Endothelial cell of hepatic sinusoid (primary cell): Measurements from ENCODE around the gene MYO7A.

Experiments used
- in situ Hi-C: cut with HindIII; loops from 2 replicates; pipeline ENCODE4 v1.10.0; 2017; ENCODE audit warnings: low sequenced_read_pairs

MYO7A gene

DNA sequence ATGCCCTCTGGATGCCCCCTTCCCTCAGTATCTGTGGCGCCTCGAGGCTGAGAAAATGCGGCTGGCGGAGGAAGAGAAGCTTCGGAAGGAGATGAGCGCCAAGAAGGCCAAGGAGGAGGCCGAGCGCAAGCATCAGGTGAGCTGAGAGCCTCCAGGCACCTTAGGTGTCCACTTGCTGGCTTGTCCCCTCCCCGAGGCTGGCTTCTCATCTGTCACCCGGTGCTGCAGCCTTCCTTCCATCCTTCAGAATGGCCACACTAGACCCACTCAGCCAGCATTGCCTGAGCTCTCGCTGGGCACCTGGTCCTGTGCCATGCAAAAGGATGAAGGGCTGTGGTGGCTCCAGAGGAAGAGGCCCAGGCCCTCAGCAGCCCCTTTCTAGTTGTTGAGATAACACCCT lies 52.3 kb downstream of the MYO7A start:
- in situ Hi-C loops, result no loop called here

DNA sequence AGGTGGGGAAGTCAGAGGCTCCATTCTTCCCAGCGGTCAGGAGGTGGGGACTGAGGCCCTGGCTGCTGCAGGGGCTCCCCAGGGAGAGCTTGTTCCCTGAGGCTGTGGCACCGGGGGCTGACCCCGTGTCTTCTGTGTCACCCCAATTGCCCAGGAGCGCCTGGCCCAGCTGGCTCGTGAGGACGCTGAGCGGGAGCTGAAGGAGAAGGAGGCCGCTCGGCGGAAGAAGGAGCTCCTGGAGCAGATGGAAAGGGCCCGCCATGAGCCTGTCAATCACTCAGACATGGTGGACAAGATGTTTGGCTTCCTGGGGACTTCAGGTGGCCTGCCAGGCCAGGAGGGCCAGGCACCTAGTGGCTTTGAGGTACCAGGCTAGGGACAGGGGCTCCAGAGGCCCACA lies 53.2 kb downstream of the MYO7A start:
- in situ Hi-C loops, result no loop called here

DNA sequence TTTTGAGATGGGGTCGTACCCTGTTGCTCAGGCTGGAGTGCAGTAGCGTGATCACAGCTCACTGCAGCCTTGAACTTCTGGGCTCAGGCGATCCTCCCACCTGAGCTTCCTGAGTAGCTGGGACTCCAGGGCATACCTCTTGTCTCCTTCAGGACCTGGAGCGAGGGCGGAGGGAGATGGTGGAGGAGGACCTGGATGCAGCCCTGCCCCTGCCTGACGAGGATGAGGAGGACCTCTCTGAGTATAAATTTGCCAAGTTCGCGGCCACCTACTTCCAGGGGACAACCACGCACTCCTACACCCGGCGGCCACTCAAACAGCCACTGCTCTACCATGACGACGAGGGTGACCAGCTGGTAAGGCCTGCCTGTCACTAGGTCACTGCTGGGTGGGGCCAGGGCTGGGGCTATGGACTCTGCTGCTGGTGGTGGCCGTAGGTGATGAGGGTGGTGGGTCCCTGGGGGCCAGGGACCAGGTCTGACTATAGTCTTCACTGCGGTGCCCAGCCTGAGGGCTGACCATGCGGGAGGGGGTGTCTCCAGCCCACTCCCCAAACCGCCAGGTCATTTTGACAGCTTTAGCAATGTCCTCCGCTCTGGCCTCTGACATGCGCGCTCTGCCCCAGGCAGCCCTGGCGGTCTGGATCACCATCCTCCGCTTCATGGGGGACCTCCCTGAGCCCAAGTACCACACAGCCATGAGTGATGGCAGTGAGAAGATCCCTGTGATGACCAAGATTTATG lies 53.9 kb downstream of the MYO7A start:
- in situ Hi-C loops, result no loop called here

DNA sequence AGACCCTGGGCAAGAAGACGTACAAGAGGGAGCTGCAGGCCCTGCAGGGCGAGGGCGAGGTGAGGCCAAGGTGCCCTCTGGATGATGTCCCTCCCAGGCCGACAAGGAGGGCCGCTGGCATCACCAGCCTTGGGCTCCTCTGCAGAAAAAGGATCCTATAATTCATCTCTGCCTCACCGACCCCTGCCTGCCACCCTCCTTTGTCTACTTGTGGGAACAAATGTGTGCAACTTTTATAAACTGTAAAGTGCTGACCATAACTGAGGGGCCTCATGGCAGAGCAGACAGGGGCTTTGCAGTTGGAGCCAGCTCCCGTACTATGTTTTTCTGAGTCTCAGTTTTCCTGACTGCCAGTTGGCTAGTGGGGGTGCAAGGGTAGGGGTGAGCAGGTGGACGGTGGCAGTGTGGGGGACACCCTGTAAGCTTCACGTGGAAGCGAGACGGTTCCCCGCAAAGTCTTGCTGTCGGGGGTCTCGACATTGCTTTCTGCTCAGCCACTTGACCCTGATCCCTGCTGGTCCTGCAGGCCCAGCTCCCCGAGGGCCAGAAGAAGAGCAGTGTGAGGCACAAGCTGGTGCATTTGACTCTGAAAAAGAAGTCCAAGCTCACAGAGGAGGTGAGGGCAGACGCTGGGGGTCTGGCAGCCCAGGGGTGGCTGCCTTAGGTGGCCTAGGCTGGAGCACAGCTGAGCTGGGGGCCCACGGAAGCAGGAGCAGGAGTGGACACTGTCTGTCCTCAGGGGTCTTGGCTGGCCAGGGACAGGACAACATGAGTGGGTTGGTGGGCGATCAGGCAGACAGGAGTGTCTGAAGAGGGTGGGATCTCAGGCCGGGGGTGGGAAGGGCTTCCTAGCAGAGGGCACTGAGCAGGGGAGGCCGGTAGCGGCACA lies 54.7 kb downstream of the MYO7A start:
- in situ Hi-C loops, result no loop called here

DNA sequence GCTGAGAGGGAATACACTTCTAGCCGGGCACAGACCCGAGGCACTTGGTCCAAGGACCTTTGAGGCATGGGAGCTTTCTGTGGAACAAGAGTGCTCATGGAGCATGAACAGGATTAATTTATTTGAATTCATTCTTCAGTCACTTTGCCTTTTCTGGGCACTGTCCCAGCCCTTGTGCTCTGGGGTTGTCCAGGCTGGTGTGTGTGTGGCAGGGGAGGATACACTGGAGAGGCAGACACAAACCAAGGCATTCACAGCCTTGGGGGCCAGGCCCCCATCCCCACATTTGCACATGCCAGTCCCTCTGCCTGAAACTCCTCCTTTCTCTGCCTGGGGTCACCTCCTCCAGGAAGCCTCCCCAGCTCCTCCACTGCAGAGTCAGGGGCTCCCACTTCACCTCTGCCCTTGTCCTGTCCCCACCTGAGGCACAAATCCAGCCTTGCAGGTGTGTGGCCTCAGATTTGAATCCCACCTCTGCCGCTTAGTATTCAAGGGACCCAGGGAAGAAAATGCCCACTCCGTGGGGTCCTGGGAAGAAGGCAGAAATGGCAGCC lies 55.5 kb downstream of the MYO7A start:
- in situ Hi-C loops, result no loop called here

DNA sequence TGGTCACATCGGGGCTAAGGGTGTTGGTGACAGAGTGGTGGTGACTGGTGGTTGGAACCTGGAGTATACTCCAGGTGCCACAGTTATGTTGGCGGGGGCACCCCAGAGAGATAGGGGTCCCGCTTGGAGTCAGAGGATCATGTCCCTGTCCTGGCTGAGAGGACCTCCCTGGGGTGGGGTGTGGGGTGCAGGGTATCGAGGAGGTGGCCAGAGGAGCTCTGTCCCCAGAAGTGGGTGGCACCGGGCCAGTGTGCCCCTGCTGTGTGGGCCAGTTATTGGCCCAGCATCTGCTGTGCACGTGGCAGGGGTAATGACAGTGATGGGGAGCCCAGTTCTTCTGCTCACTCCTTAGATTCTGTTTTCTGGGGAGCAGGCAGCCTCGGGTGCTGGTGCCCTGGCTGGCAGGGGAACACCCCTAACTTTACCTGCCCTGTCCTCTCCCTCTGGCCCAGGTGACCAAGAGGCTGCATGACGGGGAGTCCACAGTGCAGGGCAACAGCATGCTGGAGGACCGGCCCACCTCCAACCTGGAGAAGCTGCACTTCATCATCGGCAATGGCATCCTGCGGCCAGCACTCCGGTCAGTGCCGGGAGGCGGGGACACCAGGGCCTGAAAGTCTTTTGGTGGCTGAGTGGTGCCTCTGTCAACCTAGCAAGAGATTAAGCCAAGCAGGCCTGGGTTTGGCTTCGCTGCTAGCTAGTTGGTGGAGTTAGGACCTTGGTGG lies 56.3 kb downstream of the MYO7A start:
- in situ Hi-C loops, result no loop called here

DNA sequence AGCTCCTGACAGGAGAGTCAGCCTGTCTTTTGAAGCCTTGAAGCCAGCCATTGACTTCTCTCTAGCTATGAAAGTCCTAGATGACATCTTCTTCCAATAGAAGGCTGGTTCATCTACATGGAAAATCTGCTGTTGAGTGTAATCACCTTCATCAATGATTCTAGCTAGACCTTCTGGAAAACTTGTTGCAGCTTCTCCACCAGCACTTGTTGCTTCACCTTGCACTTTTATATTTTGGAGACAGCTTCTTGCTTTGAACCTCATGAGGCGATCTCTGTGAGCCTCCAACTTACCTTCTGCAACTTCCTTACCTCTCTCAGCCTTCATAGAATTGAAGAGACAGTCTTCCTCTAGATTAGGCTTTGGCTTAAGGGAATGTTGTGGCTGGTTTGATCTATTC lies 58.3 kb downstream of the MYO7A start:
- in situ Hi-C loops, result no loop called here

DNA sequence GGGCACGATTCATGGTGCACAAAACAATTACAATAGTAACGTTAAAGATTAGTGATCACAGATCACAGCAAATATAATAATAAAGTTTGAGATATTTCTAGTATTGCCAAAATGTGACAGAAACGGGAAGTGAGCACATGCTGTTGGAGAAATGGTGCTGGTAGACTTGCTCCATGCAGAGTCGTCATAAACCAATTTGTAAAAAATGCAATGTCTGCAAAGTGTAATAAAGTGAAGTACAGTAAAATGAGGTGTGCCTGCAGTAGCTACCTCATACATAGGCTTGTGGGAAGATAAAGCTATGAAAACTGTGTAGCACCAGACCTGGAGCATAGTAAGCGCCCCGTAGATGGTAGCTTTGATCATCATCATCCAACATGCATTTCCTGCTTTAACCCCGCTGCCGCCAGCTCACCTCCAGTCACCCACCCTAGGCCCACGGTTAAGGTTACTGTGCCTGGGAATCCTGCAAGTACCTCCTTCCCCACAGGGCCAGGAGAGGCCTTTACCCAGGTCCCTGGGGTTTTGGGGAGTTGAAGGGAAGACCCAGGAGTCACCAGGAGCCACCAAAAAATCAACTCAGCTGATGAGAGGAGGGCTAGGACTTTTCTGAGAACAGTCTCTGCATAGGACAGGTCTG lies 59.2 kb downstream of the MYO7A start:
- in situ Hi-C loops, result no loop called here

DNA sequence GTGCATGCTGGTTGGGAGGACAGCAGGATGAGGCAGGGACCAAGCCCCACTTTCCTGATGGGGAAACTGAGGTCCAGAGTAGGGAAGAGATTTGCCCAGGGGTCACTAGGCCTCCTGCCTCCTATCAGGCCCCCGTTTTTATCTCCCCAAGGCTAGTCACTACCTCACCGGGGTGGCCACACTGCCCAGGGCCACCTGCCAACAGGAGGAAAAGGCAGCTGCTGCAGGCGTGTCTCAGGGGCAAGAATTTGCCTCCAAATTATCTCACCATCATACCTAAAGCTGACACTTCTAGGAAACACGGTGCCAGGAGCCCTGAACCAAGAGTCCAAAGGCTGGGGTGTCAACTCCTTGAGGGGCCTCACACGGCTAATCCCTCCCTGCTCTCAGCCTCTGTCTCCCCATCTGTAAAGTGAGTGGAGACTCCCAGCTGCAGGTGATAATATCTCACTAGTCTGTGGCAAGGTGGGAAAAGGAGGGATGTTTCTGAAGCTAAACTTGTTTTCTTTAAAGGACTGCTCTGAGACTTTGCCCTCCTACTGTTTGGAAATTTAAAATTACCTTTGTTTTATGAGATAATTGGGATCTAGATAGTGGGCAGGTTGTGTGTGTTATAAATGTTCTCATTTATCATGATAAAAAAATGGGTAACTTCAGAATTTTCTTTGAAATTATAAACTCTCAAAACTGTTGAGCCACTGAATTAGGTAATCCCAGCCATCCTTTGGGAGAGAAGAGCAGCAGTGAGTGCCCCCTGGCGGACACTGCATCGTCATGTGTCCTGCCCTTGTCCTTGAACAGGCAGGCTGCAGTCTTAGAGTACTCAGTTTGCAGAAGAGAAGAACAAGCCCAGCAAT lies 60.0 kb downstream of the MYO7A start:
- in situ Hi-C loops, result no loop called here

DNA sequence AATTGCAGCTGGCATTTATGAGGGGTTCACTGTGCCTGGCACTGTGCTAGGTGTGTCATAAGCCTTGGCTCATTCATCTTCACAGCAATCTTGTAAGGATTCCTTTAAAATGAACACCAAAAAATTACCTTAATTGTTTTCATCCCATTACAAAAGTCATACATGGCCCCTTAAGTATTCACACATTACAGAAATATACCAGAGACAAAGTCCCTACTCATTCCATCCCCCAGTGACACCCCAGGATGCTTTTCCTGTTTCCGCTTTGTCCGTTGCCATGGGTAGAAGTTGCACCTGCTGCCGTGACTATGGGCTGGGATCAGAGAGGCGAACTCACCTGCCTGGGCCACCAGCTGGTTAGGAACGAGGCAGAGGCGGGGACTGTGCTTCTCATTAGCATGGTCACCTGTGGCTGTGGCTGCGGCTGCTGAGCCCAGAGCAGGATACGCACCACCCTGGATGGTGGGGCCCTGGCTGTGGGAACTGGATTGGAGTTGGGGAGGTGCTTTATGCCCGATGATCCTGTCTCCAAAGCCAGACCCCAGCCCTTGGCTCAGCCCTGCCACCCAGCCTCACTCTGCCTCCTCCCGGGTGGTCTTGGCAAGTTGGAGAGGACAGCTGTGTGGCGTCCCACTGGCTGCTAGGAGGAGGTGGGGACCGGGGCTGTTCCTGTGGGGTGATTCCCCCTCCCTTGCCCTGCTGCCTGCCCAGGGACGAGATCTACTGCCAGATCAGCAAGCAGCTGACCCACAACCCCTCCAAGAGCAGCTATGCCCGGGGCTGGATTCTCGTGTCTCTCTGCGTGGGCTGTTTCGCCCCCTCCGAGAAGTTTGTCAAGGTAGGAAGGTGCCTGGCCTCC lies 60.8 kb downstream of the MYO7A start:
- in situ Hi-C loops, result no loop called here

DNA sequence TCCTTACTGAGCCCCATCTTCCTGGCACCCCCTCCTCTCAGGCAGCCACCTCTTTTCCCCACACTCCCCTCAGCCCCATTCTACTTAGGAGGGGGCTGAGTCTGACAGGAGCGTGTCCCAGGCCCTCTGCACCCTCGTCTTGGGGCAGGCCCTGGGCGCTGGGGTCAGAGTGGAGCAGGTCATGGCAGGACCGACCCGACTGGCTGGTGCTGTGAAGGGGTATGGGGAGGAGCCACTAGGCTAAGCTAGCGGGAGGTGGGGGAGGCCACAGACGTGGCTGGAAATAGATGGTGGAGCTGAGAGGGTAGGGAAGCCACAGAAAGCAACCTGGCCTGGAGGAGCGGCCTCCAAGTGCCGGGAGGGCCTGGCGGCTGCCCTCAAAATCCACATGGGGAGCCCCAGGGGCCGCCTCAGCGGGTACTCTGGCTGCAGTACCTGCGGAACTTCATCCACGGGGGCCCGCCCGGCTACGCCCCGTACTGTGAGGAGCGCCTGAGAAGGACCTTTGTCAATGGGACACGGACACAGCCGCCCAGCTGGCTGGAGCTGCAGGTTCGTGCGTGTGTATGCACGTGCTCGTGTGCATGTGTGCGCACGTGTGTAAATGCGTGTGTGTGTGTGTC lies 61.7 kb downstream of the MYO7A start:
- in situ Hi-C loops, result no loop called here

DNA sequence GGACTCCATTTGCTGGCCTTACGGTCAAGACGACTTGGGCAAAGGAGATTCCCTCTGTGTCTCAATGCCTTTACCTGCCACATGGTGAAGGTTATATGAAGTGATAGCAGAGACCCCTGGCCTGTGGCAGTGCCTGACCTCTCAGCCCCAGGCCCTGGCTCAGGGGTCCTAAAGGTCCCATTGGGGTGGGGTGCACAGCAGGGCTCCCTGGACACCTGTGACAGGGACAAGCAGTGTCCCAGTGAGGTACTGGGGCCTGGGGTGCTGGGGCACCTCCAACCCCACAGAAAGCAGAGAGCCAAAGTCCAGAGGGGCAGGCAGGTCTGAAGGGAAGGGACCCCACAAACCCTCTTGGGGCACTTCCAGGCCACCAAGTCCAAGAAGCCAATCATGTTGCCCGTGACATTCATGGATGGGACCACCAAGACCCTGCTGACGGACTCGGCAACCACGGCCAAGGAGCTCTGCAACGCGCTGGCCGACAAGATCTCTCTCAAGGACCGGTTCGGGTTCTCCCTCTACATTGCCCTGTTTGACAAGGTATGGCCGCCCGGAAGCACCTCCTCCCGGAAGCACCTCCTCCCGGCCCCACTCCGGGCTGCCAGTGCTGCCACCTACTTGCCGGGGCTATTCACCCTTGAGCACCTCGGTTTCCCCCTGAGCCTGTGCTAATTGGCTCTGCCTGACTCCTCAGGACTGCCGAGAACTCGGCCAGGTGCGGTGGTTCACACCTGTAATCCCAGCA lies 62.5 kb downstream of the MYO7A start:
- in situ Hi-C loops, result no loop called here

DNA sequence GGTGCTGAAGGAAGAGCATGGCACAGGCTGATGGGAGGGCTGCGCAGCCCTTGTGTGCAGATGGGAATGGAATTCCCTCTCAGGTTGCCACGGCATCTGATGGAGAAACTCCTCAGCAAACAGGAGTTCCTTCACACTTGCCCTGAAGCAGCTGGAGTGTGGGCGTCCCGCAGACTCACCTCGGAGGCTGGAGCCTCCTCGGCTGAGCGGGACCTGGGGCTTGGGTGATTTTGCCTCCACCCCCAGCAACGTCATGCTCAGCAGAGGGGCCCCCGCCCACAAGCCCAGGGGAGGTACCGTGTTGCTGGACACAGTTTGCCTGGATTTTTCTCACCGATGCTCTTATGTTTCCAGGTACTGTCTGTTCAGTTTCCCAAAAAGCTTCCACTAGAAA lies 63.4 kb downstream of the MYO7A start:
- in situ Hi-C loops, result no loop called here

DNA sequence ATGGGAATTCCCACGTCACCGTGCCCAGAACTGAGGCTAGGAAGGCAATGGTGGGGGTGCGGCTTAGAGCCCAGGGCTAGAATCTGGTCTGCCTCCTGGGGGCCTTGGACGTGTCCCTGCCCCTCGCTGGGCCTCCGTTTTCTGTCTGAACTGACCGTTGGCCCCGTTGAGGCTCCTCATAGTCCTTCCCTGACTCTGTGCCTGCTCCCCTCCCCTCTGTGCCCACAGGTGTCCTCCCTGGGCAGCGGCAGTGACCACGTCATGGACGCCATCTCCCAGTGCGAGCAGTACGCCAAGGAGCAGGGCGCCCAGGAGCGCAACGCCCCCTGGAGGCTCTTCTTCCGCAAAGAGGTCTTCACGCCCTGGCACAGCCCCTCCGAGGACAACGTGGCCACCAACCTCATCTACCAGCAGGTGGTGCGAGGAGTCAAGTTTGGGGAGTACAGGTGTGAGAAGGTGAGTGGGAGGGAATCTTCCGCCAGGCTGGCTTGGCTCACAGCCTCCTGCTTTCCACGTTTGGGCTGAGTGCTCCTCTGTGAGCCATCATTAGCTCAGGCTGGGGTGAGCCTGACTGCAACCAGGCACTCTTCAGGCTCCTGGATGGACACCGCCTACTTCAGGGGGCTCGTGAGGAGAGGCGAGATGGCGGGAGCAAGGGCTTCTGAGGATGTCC lies 63.9 kb downstream of the MYO7A start:
- in situ Hi-C loops, result no loop called here

DNA sequence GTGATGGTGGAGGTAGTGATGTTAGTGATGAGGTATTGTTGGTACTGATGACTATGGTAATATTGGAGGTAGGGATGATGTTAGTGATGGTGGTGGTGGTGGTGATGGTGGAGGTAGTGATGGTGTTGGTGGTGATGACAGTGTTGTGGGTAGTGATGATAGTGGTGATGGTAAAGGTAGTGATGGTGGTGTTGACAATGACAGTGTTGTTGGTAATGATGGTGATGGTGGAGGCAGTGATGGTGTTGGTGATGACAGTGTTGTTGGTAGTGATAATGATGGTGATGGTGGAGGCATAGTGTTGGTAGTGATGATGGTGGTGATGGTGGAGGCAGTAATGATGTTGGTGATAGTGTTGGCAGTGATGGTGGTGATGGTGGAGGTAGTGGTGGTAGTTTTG lies 65.1 kb downstream of the MYO7A start:
- in situ Hi-C loops, result no loop called here

DNA sequence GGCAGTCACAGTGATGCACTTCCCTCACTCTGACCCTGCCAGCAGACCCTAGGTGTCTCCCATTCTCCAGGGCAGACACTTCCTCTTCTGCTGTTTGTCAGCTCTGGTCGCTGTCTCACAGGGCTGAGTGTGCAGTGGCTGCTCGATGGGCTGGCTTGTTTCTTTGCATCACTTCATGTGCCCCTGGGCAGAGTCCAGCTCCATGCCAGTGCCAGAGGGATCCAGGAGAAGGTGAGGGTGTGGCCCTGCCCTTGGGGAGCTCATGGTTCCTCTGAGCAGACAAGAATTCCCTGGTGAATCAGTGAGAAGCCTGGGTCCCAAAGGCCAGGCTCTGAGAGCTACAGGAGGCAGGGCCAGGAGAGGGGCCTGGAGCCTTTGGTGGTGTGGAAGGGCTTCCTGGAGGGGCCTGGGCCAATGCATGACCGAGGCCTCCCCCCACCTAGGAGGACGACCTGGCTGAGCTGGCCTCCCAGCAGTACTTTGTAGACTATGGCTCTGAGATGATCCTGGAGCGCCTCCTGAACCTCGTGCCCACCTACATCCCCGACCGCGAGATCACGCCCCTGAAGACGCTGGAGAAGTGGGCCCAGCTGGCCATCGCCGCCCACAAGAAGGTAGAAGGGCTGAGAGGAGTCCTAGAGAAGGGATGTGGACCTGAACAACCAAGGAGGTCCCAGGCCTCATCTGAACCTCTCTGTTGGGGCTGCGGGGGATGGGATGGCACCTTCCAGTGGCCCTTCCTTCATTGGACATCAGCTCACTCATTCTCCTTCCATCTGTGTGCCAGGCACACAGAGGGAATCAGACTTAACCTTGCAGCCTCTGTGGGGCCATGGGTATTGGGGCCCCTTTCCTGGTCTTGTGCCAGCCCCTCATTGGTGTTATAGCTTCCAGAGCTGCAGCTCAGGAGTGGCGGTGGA lies 66.1 kb downstream of the MYO7A start:
- in situ Hi-C loops, result no loop called here
